NOMO-1 treated with DMSO at 0.1 percent for 48 hours (cell line): ENCODE data around the gene GATAD2A.

Source experiments
- DNase-seq: peaks from one replicate; lab custom pipeline; 2025; ENCODE audit not compliant: unreplicated experiment; lab: John Stamatoyannopoulos, UW

The GATAD2A gene

DNA sequence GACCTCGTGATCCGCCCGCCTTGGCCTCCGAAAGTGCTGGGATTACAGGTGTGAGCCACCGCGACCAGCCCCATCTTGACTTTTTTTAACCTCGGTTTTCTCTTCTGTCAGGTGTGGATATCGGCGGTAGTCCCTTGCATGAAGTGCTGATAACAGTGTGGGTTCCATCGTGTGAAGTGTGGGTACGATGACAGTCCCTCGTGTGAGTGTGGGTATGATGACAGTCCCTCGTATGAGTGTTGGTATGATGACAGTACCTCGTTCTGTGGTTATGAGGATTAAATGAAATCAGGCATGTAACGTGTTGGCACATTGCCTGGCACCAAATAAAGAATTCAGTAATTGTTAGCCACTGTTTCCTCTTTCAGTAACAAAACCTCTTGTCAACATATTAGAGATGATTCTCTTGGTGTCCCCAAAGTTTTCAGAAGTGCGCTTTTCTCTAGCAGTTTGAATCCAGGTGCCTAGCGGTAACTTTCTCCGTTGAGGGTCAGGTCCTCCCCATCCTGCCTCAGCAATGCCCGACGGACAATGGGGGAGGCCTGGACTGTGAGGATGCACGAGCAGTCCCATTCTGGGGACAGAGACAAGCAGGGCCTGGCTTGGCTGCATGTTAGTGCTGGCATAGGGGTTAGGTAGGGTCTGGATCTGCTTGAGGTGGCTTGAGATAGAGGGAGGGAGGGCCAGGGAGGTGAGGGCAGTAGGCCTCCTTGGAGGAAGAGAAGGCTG lies 15.3 kb downstream of the GATAD2A start:
- peak; percentile 2 for DNase-seq

DNA sequence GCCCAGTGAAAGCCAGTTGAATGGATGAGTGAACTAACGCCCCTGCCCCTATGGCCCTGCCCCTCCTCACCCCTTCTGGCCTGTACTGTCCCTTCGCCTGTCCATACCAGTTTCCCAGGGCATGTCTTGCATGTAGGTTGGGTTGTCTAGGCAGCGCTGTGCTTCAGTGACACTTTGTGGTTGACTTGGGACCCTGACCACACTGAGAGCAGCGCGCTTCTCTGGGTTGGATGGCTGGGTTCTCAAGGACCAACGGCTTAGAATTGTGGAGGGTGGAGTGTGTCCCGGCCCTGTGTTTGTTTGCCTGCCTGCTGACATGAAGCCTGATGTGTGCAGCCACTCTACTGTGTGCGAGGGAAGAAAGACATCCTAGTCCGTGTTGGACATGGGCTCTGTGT lies 15.8 kb downstream of the GATAD2A start:
- DNase-seq, result no peak

DNA sequence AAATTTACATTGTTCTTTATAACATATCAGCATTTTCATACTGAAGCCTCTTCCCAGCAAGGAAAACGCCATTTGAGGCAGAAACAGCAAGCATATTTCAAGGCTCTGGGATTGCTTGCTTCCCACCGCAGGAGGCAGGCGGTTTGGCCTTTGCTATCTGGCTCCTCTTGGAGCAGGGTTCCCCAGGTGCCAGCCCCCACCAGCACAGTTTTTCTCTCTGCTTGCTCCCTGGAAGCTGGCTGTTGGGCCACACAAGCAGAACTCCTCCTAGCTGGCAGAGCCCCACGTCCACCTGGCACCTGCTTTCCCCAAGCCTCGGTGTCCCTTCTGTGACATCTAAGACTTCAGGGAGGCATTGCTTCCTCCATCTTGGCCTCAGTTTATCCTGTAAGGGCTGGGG lies 16.7 kb downstream of the GATAD2A start:
- no peak for DNase-seq

GRCh38 chr19:19423322-19423721 lies 17.8 kb downstream of the GATAD2A start:
- no peak for DNase-seq

DNA sequence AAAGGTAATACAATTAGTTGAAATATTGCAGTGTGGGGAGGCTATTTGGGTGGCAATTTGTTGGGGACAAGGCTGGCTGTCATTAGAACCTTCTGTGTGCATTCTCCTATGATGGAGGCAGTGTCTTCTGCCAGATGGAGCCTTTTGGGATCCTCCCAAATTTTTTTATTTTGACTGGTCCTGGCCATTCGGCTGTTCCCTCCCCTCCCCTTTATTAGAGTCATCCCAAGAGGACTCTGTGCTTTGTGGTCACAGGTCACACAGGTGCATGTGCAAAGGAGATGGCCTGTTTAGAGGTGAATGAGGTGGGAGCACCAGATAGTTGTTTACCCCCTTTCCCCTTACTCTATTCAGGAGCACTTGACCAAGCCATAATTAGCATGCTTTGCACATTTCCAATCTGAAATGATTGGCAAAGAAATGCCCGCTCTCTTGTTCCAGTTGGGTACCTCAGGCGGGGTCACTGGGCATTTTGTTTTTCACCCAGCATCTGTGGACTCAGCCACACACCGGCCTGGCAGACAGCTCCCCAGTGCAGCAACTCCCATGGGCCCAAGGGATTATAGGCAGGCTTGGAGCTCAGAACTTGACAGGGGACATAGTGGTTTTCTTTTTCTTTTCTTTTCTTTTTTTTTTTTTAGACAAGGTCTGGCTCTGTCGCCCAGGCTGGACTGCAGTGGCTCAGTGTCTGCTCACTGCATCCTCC lies 19.8 kb downstream of the GATAD2A start:
- DNase-seq, result no peak

DNA sequence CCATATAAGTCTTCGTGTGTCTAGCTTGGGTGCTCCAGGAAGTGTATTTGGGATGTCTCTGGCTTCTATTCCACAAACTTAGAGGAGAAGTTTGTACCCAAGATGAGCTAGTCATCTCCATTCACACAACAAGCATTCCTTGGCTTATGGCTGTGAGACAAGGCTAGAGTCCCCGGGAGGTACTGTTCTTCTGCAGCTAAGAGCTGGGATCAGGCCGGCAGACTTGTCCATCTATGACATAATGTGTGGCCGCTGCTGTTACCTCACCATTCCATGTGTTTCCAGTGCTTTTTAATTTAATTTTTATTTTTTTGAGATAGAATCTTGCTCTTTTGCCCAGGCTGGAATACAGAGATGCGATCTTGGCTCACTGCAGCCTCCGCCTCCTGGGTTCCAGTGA lies 20.7 kb downstream of the GATAD2A start:
- no peak for DNase-seq

- no peak for DNase-seq
These were observed 21.3 kb downstream of the GATAD2A start for GRCh38 chr19:19426799-19427198.

DNA sequence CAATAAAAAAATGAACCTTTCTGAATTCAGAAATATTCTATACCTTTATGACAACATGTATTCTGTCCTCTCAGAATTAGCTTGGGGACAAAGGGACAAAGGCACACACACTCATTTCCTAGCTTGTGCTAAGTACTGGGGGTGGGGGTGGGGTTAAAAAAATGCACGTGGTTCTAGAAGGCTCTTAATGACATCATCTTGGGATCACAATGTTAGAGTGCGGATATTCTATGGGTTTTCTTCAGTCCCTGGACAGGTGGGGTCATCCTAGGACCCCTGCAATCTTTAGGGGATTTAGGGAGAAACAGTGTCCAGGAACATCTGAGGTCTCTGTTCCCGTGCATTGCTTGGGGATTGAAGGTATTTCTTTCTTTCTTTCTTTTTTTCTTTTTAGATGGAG lies 21.8 kb downstream of the GATAD2A start:
- no peak for DNase-seq

- DNase-seq, result peak; percentile 72
These were observed 22.5 kb downstream of the GATAD2A start for GRCh38 chr19:19427944-19428343.

DNA sequence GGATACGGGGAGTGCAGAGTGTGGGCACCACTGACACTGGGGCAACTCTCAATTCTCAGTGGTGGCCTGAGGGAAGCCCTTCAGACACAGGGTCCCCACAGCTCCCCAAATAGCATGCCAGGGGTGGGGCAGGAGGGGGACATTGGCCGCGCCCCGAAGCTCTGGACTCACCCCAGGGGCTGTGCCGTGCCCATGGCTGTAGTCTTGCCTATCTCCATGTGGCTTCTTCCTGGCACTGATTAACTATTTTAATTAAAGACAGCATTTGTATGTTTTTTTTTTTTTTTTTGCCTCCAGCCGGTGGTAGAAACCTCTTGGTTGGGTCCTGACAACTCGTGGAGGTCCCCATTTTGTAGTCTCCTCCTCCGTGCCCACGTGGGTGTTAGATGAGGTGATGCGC lies 23.3 kb downstream of the GATAD2A start:
- no peak for DNase-seq

DNA sequence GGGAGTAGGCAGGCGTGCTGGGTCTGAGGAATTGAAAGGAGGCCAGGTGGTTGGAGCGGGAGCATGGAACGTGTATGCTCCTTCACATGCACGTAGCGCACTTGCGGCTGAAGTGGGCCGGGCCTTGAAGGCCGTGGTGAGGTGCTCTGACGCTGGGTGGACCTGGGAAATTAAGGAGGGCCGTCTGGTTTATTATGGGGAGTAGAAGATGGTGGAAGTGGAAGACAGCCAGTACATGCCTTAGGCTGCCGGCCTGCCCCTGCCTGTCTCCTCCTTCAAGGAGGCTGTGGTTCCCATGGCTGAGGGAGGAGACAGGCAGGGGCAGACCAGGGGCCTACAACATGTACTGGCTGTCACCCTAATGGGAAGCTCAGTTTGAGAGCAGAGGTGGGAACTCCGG lies 23.9 kb downstream of the GATAD2A start:
- DNase-seq, result no peak

GRCh38 chr19:19432732-19433131 lies 27.3 kb downstream of the GATAD2A start:
- no peak for DNase-seq

GRCh38 chr19:19433666-19434213 lies 28.3 kb downstream of the GATAD2A start:
- DNase-seq, result no peak

DNA sequence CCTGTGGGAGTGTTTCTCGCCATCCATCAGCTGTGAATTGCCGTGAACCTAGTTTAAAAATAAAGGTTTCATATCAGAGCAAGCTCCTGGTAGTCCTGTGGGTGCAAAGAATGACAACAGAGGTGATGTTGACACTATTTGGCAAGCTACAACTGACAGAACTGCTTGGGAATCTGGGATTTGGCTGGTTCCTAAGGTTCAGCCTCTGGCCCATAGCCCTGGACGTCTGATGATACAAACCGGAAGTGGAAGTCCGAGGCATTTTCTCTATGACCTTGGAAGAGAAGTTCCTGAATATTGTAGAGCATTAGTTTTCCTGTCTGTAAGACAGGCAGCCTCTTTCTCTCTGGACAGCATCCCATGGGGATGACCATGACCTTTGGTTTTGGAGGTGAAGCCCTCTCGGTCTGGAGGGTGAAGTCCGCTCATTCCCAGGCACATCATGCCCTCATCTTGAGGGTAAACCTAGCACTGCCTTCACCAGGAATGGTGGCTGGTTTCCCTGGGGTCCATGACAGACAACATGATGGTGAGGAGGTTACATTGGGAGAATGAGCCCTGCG lies 29.1 kb downstream of the GATAD2A start:
- DNase-seq, result no peak

- no peak for DNase-seq
These were observed 30.7 kb downstream of the GATAD2A start for GRCh38 chr19:19436137-19436691.

DNA sequence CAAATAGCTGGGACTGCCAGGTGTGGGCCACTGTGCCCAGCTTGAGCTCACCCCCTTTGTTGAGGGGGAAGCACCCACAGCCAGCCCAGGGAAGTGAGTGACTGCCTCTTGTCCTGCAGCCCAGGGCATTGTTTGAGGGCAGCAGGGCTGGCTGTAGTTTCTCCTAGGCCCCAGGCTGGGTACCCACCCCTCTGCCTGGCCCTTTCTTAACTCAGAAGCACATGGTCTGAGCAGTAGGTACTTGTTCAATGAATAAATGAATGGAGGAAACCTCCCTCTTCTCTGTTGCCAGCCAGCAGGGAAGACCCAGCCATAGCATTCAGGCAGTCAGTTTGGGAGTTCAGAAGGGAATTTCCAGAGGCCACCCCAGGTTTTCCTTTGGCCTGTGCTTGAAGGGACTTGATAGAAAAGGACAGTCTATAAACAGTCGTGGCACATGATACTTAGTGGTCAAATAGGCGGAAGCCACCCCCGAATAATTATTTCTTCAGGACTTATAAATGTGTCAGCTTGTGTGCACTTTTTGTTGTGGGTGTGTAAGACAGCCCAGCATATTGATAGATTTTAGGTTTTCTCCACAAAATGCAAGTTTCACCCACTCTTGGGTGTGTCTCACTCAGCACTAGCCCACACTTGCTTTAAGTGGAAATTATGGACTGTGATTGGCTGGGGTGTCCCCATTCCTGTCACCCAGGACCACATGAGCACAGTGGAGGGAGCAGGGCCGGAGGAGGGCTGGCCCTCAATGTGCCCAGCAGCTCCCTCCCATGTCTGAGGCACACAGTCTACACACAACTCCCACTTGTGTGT lies 33.1 kb downstream of the GATAD2A start:
- no peak for DNase-seq

GRCh38 chr19:19439176-19439482 lies 33.7 kb downstream of the GATAD2A start:
- DNase-seq, result no peak

- DNase-seq, result no peak
These were observed 37.8 kb downstream of the GATAD2A start for GRCh38 chr19:19443283-19443682.

- DNase-seq, result no peak
These were observed 38.6 kb downstream of the GATAD2A start for GRCh38 chr19:19443902-19444680.

DNA sequence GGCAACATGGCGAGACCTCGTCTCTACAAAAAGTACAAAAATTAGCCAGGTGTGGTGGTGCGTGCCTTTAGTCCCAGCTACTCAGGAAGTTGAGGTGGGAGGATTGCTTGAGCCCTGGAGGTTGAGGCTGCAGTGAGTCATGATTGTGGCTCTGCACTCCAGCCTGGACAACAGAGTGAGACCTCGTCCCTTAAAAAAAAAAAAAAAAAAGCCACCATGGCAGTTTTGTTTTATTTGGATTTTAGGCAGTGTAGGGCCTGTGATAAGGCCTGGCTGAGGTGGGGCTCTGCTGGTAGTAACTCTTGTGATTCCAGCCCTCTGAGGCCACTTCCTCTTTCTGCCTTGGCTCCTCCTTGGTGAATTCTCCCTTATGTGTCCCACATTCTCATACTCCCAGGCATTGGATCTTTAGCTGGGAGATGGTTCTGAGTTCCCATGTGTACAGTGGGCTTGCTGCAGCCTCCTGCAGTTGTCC lies 39.2 kb downstream of the GATAD2A start:
- DNase-seq, result peak; percentile 61
